GF-D8 (cell line): Measurements from ENCODE around the gene ARL17B.
"Not testable (repeated sequence)": the region's sequence is repeated elsewhere in the genome, so short reads cannot be mapped to it uniquely, and the experiment has no call there.

Experiments used
- DNase-seq: peaks from one replicate; lab custom pipeline; 2025; lab: John Stamatoyannopoulos, UW

The ARL17B gene

GRCh38 chr17:46249153-46249552 lies 112.4 kb downstream of the ARL17B start:
- DNase-seq = not testable (repeated sequence)

DNA sequence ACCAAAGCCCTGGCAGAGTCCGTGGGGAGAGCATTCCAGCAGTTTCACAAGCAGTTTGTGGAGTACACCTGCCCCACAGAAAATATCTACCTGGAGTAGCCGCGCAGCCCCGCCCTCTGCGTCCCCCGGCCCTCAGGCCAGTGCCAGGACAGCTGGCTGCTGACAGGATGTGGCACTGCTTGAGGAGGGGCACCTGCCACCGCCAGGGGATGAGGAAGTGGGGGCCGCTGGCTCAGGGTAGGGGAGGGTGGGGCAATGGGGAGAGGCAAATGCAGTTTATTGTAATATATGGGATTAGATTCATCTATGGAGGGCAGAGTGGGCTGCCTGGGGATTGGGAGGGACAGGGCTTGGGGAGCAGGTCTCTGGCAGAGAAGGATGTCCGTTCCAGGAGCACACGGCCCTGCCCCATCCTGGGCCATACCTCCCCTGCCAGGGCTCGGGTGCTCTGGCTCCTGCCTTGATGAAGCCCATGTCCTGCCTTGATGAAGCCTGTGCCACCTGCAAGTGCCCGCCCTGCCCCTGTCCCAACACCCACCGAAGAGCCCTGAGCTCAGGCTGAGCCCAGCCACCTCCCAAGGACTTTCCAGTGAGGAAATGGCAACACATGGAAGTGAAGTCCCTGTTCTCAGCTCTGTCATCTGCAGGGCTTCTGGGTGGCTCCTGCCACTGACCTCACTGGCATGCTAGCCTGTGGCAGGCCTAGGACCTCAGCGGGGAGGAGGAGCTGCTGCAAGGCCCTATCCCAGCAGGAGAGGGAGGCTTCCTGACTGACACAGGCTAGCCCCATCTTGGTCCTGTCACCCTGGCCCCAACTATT lies 116.4 kb downstream of the ARL17B start:
- not testable (repeated sequence) for DNase-seq

GRCh38 chr17:46244339-46244913 lies 117.1 kb downstream of the ARL17B start:
- not testable (repeated sequence) for DNase-seq

- DNase-seq = not testable (repeated sequence)
These were observed 117.6 kb downstream of the ARL17B start for GRCh38 chr17:46243928-46244327.

- not testable (repeated sequence) for DNase-seq
These were observed 118.1 kb downstream of the ARL17B start for GRCh38 chr17:46243505-46243904.

- DNase-seq = not testable (repeated sequence)
These were observed 130.2 kb downstream of the ARL17B start for GRCh38 chr17:46231359-46231758.

DNA sequence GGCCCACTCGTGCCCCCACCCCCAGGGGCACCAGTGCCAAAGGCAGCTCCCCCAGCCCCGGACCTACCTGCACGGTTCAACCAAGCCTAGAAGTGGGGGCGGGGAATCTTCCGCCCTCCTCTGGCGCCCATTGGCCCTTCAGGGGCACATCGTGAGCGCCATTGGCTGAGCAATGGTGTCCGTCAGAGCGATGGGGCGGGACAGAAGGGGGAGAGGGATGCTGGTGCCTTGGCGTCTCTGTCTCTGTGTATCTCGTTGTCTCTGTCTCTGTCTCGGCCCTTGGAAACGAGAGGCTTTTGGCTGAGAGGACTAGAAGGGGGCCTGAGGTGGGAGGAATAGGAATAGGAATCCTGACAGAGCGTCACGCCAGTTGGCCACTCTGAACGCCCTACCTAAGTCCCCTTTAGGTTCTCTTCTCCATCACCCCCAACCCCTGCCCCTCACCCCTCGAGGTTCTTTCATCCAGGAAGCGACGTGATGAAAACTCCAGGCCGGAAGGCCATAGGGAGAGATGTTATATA lies 136.2 kb downstream of the ARL17B start:
- DNase-seq = peak; percentile 69

- DNase-seq = not testable (repeated sequence)
These were observed 136.7 kb downstream of the ARL17B start for GRCh38 chr17:46224864-46225263.
